GM23338 (cell line): ENCODE measurements around the gene SRXN1. TPM values are rescaled to one million over a fixed set of nuclear protein-coding genes. Genes with fewer than 3 reads are reported as not detected.

Source experiments
- ATAC-seq: fragments of 200-7000 bp; cut with Tn5 transposase; 3 replicates; pipeline ENCODE4 v1.9.1; 2020
- DNase-seq: peaks from one replicate; pipeline ENCODE4 v3.0.0-alpha.2; 2015; ENCODE audit warnings: low spot score
- H2AFZ ChIP-seq: fragments of 200-600 bp; sonication (generic); 2 replicates; pipeline ENCODE4 v1.8.0; 2016; ENCODE audit warnings: antibody characterized with exemption, mild to moderate bottlenecking, moderate library complexity
- H3F3A ChIP-seq: fragments of 200-600 bp; sonication (generic); replicated peaks from 2 replicates; pipeline ENCODE4 v1.8.0; 2017; ENCODE audit warnings: antibody characterized with exemption, mixed run types, low read depth
- H3K27ac ChIP-seq: fragments of 200-600 bp; sonication (generic); 2 replicates; pipeline ENCODE4 v1.6.1; 2016; ENCODE audit warnings: low read depth
- H3K27me3 ChIP-seq: fragments of 200-600 bp; sonication (generic); 2 replicates; pipeline ENCODE4 v1.8.0; 2016; ENCODE audit warnings: mild to moderate bottlenecking, mixed run types, moderate library complexity; ENCODE audit not compliant: insufficient read depth
- H3K36me3 ChIP-seq: fragments of 200-600 bp; sonication (generic); 2 replicates; pipeline ENCODE4 v1.8.0; 2016; ENCODE audit warnings: mild to moderate bottlenecking; ENCODE audit not compliant: insufficient read depth
- H3K4me1 ChIP-seq: fragments of 200-600 bp; sonication (generic); 2 replicates; pipeline ENCODE4 v1.8.0; 2016; ENCODE audit warnings: mild to moderate bottlenecking, moderate library complexity; ENCODE audit not compliant: insufficient read depth
- H3K4me2 ChIP-seq: fragments of 200-600 bp; sonication (generic); 2 replicates; pipeline ENCODE4 v1.7.1; 2017; ENCODE audit warnings: mixed run types
- H3K4me3 ChIP-seq: fragments of 200-600 bp; sonication (generic); 2 replicates; pipeline ENCODE4 v1.6.1; 2016; ENCODE audit warnings: mixed run types
- H3K79me2 ChIP-seq: fragments of 200-600 bp; sonication (generic); replicated peaks from 2 replicates; pipeline ENCODE4 v1.8.0; 2017; ENCODE audit warnings: mild to moderate bottlenecking; ENCODE audit not compliant: insufficient read depth
- H3K9me2 ChIP-seq: fragments of 200-600 bp; sonication (generic); 2 replicates; pipeline ENCODE4 v1.8.0; 2017; ENCODE audit not compliant: insufficient read depth
- H4K20me1 ChIP-seq: fragments of 200-600 bp; sonication (generic); replicated peaks from 2 replicates; pipeline ENCODE4 v1.8.0; 2017; ENCODE audit warnings: mild to moderate bottlenecking; ENCODE audit not compliant: insufficient read depth
- H3K27ac Mint-ChIP-seq: 2 replicates; pipeline ENCODE4 v1.8.0; 2020; ENCODE audit warnings: inconsistent platforms, mild to moderate bottlenecking, moderate library complexity, mixed read lengths
- H3K27me3 Mint-ChIP-seq: 3 replicates; pipeline ENCODE4 v1.8.0; 2022; ENCODE audit warnings: low read depth, mild to moderate bottlenecking, moderate library complexity, mixed read lengths, inconsistent platforms; ENCODE audit not compliant: insufficient read depth, poor library complexity
- H3K36me3 Mint-ChIP-seq: 3 replicates; pipeline ENCODE4 v1.8.0; 2021; ENCODE audit warnings: low read depth, mild to moderate bottlenecking, inconsistent platforms, moderate library complexity, mixed read lengths
- H3K4me1 Mint-ChIP-seq: 3 replicates; pipeline ENCODE4 v1.8.0; 2020; ENCODE audit warnings: mild to moderate bottlenecking, inconsistent platforms, mixed read lengths
- H3K4me3 Mint-ChIP-seq: 3 replicates; pipeline ENCODE4 v1.8.0; 2021; ENCODE audit warnings: moderate library complexity, mild to moderate bottlenecking, inconsistent platforms, mixed read lengths
- H3K9me3 Mint-ChIP-seq: 3 replicates; pipeline ENCODE4 v1.8.0; 2020; ENCODE audit warnings: moderate library complexity, mild to moderate bottlenecking, inconsistent platforms, mixed read lengths
- CREB1 ChIP-seq: fragments of 250-450 bp; sonication (Bioruptor Pico); IDR thresholded peaks from 2 replicates; pipeline ENCODE4 v1.5.0; 2020; ENCODE audit warnings: low read depth, mild to moderate bottlenecking, moderate library complexity
- EZH2 ChIP-seq: fragments of 200-600 bp; sonication (generic); IDR thresholded peaks from one replicate; pipeline ENCODE4 v1.8.0; 2017; ENCODE audit warnings: antibody characterized with exemption, mild to moderate bottlenecking, low read depth; ENCODE audit not compliant: unreplicated experiment
- EZH2phosphoT487 ChIP-seq: fragments of 200-600 bp; sonication (generic); IDR thresholded peaks from one replicate; pipeline ENCODE4 v1.8.1; 2018; ENCODE audit warnings: antibody characterized with exemption; ENCODE audit not compliant: unreplicated experiment
- JUNB ChIP-seq: IDR thresholded peaks from one replicate; pipeline ENCODE4 v1.6.1; 2016; ENCODE audit warnings: antibody characterized with exemption; ENCODE audit not compliant: unreplicated experiment
- POLR2AphosphoS5 ChIP-seq: IDR thresholded peaks from 2 replicates; pipeline ENCODE4 v1.6.1; 2016; ENCODE audit warnings: antibody characterized with exemption, low read depth
- REST ChIP-seq: IDR thresholded peaks from one replicate; pipeline ENCODE4 v1.6.1; 2018; ENCODE audit warnings: antibody characterized with exemption; ENCODE audit not compliant: unreplicated experiment
- STAT1 ChIP-seq: IDR thresholded peaks from one replicate; pipeline ENCODE4 v1.6.1; 2016; ENCODE audit warnings: antibody characterized with exemption; ENCODE audit not compliant: unreplicated experiment
- ZNF114 ChIP-seq: fragments of 250-450 bp; sonication (Bioruptor Pico); IDR thresholded peaks from 2 replicates; pipeline ENCODE4 v1.5.0; 2020; ENCODE audit warnings: mild to moderate bottlenecking, moderate library complexity
- ZNF331 ChIP-seq: fragments of 250-450 bp; sonication (Bioruptor Pico); IDR thresholded peaks from 2 replicates; pipeline ENCODE4 v1.5.0; 2020; ENCODE audit warnings: low read depth, mild to moderate bottlenecking, moderate library complexity
- long read RNA-seq: library from polyadenylated mRNA; unstranded; transcript quantifications from one replicate; pipeline ENCODE4 v2.0.0, GENCODE V29; 2020; ENCODE audit not compliant: unreplicated experiment
- polyA plus RNA-seq: library from polyadenylated mRNA; unstranded; fragments of >200 nt; fragmentation: Nextera tagmentation; extraction: Ambion mirVana; gene quantifications from 2 replicates; pipeline ENCODE4 v1.2.1, GENCODE V29; 2016
- total RNA-seq: library from RNA; depleted of rRNA; stranded (reverse); fragments of >200 nt; shearing (Covaris generic); gene quantifications from 2 replicates; pipeline ENCODE4 v1.2.3, GENCODE V29; 2014; rRNA removed
- TF ChIP-seq, protein P1 (sequence below): fragments of 250-450 bp; sonication (Bioruptor Pico); IDR thresholded peaks from 2 replicates; pipeline ENCODE4 v1.5.0; 2020; ENCODE audit warnings: mild to moderate bottlenecking, moderate library complexity
- TF ChIP-seq, protein P2 (sequence below), 2 experiments: fragments of 200-600 bp in 1 of 2; sonication (generic) in 1 of 2; conservative IDR thresholded peaks; 2 replicates each; pipeline versions ENCODE4 v1.5.1 to v1.6.1; 2016 to 2017; ENCODE audit warnings: antibody characterized with exemption in 2 of 2, low read depth in 2 of 2, mild to moderate bottlenecking in 2 of 2, moderate library complexity in 1 of 2
- TF ChIP-seq, protein P3 (sequence below): IDR thresholded peaks from 2 replicates; pipeline ENCODE4 v1.6.1; 2016; ENCODE audit warnings: antibody characterized with exemption

Gene SRXN1
- total RNA-seq = 18.6 and 26.6 TPM in 2 replicates
- polyA plus RNA-seq = 8.0 and 8.4 TPM in 2 replicates
- long read RNA-seq, partial matches to known transcripts = 0 of 2 reads
- long read RNA-seq, other reads (novel, unspliced or antisense) = 0 of 2 reads

DNA sequence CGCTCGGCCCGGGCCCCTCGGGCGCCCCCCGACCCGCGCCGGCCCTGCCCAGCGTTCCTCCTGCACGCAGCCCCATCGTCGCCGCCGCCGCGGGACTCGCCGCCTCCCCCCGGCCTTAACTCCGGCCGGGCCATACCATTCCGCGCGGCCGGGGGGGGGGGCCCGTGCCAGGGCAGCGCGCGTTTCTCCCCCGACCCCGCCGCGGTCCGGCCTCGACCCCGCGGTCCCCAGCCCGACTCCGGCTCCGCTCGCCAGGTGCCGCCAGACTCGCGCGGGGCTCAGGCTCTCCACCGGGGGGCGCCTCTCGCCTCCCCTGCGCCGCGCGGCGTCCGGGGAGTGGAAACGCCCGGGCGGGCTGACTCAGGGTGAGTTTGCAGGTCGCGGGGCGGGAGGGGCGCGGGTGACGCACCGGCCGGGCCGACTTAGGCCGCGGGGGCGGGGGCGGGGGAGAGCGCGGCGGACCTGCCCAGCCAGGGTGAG lies at the start of gene SRXN1:
TSS of gene SRXN1 (minus strand) at position 91 of the 480 bp plus-strand sequence. CDS start at position 76, 15 bp downstream.
- DNase-seq (peak; percentile 93), ATAC-seq (peak; percentile 84)
- Mint-ChIP-seq H3K27ac (peak within 1 kb of the TSS; percentile 34; the same call in 1 of the 2 replicates), H3K4me1 (peaks cover 53% of the 10 kb centered on the region), H3K9me3 (no peaks in the 10 kb centered on the region; the same call in 2 of the 3 replicates), H3K27me3 (peaks cover 6% of the 10 kb centered on the region), H3K36me3 (peaks cover 27% of the 10 kb centered on the region), H3K4me3 (peak within 1 kb of the TSS; percentile 79)
- Histone ChIP-seq H3K79me2 (0 out of 2 replicates have a peak, but pooled peaks cover 3% of the 10 kb centered on the region), H4K20me1 (no peaks in the 10 kb centered on the region; the same call in 1 of the 2 replicates), H3K36me3 (no peaks in the 10 kb centered on the region), H3K4me3 (peak within 1 kb of the TSS; percentile 64), H3K27ac (no peak within 1 kb of the TSS), H2AFZ (0 out of 2 replicates have a peak within 1 kb of the TSS, but pooled peaks have one; percentile 66), H3F3A (peaks cover 14% of the 10 kb centered on the region), H3K9me2 (no peaks in the 10 kb centered on the region), H3K4me1 (peaks cover 44% of the 10 kb centered on the region), H3K4me2 (peak within 1 kb of the TSS; percentile 89), H3K27me3 (peaks cover 13% of the 10 kb centered on the region)
- TF ChIP-seq POLR2AphosphoS5 (no peak; the same call in 1 of the 2 replicates), ZNF331 (CRISPR knock-in tag) (no peak), EZH2phosphoT487 (no peak), CREB1 (CRISPR knock-in tag) (0 out of 2 replicates have a peak, but pooled peaks have one; percentile 16), ZNF114 (CRISPR knock-in tag) (no peak), JUNB (no peak), STAT1 (no peak), EZH2 (no peak), REST (no peak)
- TF ChIP-seq, protein P1, sequence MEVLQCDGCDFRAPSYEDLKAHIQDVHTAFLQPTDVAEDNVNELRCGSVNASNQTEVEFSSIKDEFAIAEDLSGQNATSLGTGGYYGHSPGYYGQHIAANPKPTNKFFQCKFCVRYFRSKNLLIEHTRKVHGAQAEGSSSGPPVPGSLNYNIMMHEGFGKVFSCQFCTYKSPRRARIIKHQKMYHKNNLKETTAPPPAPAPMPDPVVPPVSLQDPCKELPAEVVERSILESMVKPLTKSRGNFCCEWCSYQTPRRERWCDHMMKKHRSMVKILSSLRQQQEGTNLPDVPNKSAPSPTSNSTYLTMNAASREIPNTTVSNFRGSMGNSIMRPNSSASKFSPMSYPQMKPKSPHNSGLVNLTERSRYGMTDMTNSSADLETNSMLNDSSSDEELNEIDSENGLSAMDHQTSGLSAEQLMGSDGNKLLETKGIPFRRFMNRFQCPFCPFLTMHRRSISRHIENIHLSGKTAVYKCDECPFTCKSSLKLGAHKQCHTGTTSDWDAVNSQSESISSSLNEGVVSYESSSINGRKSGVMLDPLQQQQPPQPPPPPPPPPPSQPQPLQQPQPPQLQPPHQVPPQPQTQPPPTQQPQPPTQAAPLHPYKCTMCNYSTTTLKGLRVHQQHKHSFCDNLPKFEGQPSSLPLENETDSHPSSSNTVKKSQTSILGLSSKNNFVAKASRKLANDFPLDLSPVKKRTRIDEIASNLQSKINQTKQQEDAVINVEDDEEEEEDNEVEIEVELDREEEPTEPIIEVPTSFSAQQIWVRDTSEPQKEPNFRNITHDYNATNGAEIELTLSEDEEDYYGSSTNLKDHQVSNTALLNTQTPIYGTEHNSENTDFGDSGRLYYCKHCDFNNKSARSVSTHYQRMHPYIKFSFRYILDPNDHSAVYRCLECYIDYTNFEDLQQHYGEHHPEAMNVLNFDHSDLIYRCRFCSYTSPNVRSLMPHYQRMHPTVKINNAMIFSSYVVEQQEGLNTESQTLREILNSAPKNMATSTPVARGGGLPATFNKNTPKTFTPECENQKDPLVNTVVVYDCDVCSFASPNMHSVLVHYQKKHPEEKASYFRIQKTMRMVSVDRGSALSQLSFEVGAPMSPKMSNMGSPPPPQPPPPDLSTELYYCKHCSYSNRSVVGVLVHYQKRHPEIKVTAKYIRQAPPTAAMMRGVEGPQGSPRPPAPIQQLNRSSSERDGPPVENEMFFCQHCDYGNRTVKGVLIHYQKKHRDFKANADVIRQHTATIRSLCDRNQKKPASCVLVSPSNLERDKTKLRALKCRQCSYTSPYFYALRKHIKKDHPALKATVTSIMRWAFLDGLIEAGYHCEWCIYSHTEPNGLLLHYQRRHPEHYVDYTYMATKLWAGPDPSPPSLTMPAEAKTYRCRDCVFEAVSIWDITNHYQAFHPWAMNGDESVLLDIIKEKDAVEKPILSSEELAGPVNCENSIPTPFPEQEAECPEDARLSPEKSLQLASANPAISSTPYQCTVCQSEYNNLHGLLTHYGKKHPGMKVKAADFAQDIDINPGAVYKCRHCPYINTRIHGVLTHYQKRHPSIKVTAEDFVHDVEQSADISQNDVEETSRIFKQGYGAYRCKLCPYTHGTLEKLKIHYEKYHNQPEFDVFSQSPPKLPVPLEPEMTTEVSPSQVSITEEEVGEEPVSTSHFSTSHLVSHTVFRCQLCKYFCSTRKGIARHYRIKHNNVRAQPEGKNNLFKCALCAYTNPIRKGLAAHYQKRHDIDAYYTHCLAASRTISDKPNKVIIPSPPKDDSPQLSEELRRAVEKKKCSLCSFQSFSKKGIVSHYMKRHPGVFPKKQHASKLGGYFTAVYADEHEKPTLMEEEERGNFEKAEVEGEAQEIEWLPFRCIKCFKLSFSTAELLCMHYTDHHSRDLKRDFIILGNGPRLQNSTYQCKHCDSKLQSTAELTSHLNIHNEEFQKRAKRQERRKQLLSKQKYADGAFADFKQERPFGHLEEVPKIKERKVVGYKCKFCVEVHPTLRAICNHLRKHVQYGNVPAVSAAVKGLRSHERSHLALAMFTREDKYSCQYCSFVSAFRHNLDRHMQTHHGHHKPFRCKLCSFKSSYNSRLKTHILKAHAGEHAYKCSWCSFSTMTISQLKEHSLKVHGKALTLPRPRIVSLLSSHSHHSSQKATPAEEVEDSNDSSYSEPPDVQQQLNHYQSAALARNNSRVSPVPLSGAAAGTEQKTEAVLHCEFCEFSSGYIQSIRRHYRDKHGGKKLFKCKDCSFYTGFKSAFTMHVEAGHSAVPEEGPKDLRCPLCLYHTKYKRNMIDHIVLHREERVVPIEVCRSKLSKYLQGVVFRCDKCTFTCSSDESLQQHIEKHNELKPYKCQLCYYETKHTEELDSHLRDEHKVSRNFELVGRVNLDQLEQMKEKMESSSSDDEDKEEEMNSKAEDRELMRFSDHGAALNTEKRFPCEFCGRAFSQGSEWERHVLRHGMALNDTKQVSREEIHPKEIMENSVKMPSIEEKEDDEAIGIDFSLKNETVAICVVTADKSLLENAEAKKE = no peak
- TF ChIP-seq, protein P2, sequence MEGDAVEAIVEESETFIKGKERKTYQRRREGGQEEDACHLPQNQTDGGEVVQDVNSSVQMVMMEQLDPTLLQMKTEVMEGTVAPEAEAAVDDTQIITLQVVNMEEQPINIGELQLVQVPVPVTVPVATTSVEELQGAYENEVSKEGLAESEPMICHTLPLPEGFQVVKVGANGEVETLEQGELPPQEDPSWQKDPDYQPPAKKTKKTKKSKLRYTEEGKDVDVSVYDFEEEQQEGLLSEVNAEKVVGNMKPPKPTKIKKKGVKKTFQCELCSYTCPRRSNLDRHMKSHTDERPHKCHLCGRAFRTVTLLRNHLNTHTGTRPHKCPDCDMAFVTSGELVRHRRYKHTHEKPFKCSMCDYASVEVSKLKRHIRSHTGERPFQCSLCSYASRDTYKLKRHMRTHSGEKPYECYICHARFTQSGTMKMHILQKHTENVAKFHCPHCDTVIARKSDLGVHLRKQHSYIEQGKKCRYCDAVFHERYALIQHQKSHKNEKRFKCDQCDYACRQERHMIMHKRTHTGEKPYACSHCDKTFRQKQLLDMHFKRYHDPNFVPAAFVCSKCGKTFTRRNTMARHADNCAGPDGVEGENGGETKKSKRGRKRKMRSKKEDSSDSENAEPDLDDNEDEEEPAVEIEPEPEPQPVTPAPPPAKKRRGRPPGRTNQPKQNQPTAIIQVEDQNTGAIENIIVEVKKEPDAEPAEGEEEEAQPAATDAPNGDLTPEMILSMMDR (conservative IDR thresholded peaks at IDR 0.05; ENCODE audit: low read depth in 2 of 2) = peak; percentile 47 to 85
- TF ChIP-seq, protein P3, sequence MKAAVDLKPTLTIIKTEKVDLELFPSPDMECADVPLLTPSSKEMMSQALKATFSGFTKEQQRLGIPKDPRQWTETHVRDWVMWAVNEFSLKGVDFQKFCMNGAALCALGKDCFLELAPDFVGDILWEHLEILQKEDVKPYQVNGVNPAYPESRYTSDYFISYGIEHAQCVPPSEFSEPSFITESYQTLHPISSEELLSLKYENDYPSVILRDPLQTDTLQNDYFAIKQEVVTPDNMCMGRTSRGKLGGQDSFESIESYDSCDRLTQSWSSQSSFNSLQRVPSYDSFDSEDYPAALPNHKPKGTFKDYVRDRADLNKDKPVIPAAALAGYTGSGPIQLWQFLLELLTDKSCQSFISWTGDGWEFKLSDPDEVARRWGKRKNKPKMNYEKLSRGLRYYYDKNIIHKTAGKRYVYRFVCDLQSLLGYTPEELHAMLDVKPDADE = no peak
